ENCODE measurements around the gene SULT4A1.

The SULT4A1 gene

GRCh38 chr22:43835166-43835565, 27.1 kb downstream of the SULT4A1 start:
- no peaks in the 10 kb centered on the region for H3K36me3 ChIP-seq (replicated peaks; ENCODE audit: insufficient read depth, low read length)
- H3K4me2 ChIP-seq (ENCODE audit: low read depth, low read length), result no peak overlapping the region

DNA sequence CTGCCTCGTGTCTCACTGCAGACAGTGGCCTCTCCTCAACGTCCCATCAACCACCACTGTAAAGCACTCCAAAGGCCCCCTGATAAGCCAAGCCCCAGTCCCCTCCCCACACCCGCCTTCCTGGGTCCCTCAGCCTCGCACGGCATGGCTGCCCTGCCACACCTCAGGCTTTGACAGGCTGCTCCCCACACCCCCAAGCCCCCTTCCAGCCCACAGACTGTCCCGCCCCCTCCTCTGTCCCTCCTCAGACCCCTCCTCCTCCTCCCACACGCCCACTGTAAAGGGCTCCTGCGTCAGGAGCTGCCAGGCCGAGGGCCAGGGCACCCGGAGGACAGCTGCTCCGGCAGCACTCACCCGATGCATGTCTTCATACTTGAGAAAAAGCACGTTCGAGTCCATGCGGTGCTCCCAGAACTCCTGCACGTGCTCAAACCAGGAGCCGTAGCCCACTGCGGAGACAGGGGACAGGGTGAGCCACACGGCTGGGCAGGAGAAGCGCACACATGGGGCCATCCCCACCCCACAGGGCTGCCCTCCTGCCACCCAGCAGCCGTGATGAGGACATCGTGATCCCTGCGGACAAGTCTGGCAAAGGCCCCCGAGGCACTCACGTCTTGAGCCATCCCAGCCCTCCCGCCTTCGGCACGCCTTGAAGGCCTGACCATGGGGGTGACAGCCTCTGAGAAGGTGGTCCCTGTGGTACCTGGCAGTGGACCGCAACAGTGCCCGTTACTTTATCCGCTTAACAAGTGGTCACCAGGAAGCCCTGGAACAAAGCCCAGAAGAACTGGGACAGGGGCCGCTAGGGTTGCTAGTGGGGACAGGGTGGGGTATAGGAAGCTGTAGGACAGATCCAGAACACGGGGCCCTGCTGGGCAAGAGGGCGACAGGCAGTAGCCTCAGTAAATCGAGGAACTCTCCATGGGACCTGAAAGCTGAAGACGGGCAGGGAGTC, 28.8 kb downstream of the SULT4A1 start:
- peaks cover 82% of the 10 kb centered on the region for H3K27me3 ChIP-seq (replicated peaks; ENCODE audit: insufficient read depth, low read length)
- no peaks in the 10 kb centered on the region for H3K36me3 ChIP-seq (replicated peaks; ENCODE audit: insufficient read depth, low read length)
- no peak overlapping the region for H3K9ac ChIP-seq (ENCODE audit: low read length)
- TF ChIP-seq EZH2phosphoT487 (IDR thresholded peaks at IDR 0.05; ENCODE audit: low read length) (no peak), EZH2 (optimal IDR thresholded peaks at IDR 0.05; ENCODE audit: low read depth, low read length) (no peak), CTCF (IDR thresholded peaks at IDR 0.05; ENCODE audit: low read length) (no peak)
- H2AFZ ChIP-seq (ENCODE audit: low read length), result no peak overlapping the region
- H3K4me3 ChIP-seq (ENCODE audit: low read length), result no peak overlapping the region
- H4K20me1 ChIP-seq (ENCODE audit: insufficient read depth, low read length), result no peaks in the 10 kb centered on the region
- H3K4me1 ChIP-seq (ENCODE audit: low read length), result no peaks in the 10 kb centered on the region
- no peaks in the 10 kb centered on the region for H3K9me2 ChIP-seq (replicated peaks; ENCODE audit: insufficient read depth, low read length)
- no peaks in the 10 kb centered on the region for H3K79me2 ChIP-seq (ENCODE audit: low read length)
- no peaks in the 10 kb centered on the region for H3K9me3 ChIP-seq (replicated peaks; ENCODE audit: insufficient read depth, low read length)
- no peak for DNase-seq
- H3K27ac ChIP-seq (ENCODE audit: low read length), result no peak overlapping the region
- no peak overlapping the region for H3K4me2 ChIP-seq (ENCODE audit: low read depth, low read length)
- H3F3A ChIP-seq (ENCODE audit: insufficient read depth, low read length), result no peaks in the 10 kb centered on the region

More at GRCh38 chr22:43835166-43835565, 27.1 kb downstream of the SULT4A1 start:
- no peak for TF ChIP-seq CTCF (IDR thresholded peaks at IDR 0.05; ENCODE audit: low read length)
- H3K9me2 ChIP-seq (replicated peaks; ENCODE audit: insufficient read depth, low read length), result no peaks in the 10 kb centered on the region
- H4K20me1 ChIP-seq (ENCODE audit: insufficient read depth, low read length), result no peaks in the 10 kb centered on the region
- no peak overlapping the region for H3K4me3 ChIP-seq (ENCODE audit: low read length)
- H3K27me3 ChIP-seq (replicated peaks; ENCODE audit: insufficient read depth, low read length), result peaks cover 81% of the 10 kb centered on the region
- no peaks in the 10 kb centered on the region for H3K79me2 ChIP-seq (ENCODE audit: low read length)
- H3K9ac ChIP-seq (ENCODE audit: low read length), result no peak overlapping the region
- no peak for DNase-seq
- no peaks in the 10 kb centered on the region for H3F3A ChIP-seq (ENCODE audit: insufficient read depth, low read length)
- H3K9me3 ChIP-seq (replicated peaks; ENCODE audit: insufficient read depth, low read length), result no peaks in the 10 kb centered on the region
- H3K4me1 ChIP-seq (ENCODE audit: low read length), result no peaks in the 10 kb centered on the region
- H3K27ac ChIP-seq (ENCODE audit: low read length), result no peak overlapping the region
- no peak overlapping the region for H2AFZ ChIP-seq (ENCODE audit: low read length)

- Histone ChIP-seq H3K4me1 (ENCODE audit: low read length) (no peaks in the 10 kb centered on the region), H3K4me3 (ENCODE audit: low read length) (no peak overlapping the region), H4K20me1 (ENCODE audit: insufficient read depth, low read length) (no peaks in the 10 kb centered on the region), H3K9ac (ENCODE audit: low read length) (no peak overlapping the region), H3K27ac (ENCODE audit: low read length) (no peak overlapping the region), H3K9me2 (replicated peaks; ENCODE audit: insufficient read depth, low read length) (no peaks in the 10 kb centered on the region), H3F3A (ENCODE audit: insufficient read depth, low read length) (no peaks in the 10 kb centered on the region), H3K27me3 (replicated peaks; ENCODE audit: insufficient read depth, low read length) (peaks cover 82% of the 10 kb centered on the region), H3K36me3 (replicated peaks; ENCODE audit: insufficient read depth, low read length) (no peaks in the 10 kb centered on the region), H3K4me2 (ENCODE audit: low read depth, low read length) (no peak overlapping the region), H3K9me3 (replicated peaks; ENCODE audit: insufficient read depth, low read length) (no peaks in the 10 kb centered on the region), H3K79me2 (ENCODE audit: low read length) (no peaks in the 10 kb centered on the region), H2AFZ (ENCODE audit: low read length) (no peak overlapping the region)
- no peak for DNase-seq
- TF ChIP-seq EZH2 (optimal IDR thresholded peaks at IDR 0.05; ENCODE audit: low read depth, low read length) (no peak), CTCF (IDR thresholded peaks at IDR 0.05; ENCODE audit: low read length) (no peak), EZH2phosphoT487 (IDR thresholded peaks at IDR 0.05; ENCODE audit: low read length) (no peak)
Measured at GRCh38 chr22:43832393-43833265, 29.7 kb downstream of the SULT4A1 start.
